Tibial nerve (tissue), 4 donors: Measurements from ENCODE around the gene OSBPL8.

ENCODE experiments used
- CTCF ChIP-seq, 5 experiments: fragments of 200-600 bp in 3 of 5; fragments of 450-650 bp in 2 of 5; sonication (generic) in 3 of 5; IDR thresholded peaks; one replicate each; pipeline ENCODE4 v1.5.1; 2016 to 2019; ENCODE audit warnings: antibody characterized with exemption in 5 of 5, mild to moderate bottlenecking in 3 of 5, moderate library complexity in 2 of 5
- EP300 ChIP-seq, 2 donors: sonication (generic); formaldehyde crosslinking; IDR thresholded peaks; one replicate each; pipeline ENCODE4 v1.6.1; 2017; ENCODE audit warnings: antibody characterized with exemption in 2 of 2, mild to moderate bottlenecking in 1 of 2

DNA sequence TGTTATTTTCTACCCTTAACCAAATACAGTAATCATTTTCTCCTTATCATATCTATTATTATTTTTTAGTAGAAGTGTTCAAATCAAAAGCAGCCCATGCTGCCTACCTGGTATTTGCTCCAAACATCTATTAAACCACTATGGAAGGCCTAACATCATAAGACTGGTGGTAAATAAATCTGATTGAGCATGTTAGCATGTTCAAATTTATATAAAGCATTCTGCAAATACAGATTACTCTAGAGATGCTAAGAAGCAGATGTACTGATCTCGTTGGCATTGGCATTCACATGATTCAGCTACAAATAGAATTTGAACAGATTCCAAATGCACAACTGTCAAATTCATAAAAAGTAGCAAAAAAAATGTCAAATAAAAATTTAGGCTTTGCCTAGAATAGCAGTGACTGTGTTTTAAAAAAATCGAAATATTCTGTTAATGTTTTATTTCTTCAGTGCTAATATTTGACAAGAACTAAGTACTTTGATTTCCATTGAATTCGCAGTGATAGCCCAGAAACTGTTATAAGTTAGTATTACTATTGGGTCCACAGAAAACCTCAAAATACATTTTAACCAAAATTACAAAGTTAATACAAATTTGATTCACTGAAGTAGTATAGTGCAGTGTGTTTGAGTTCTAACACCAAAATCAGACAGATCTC lies 9.4 kb upstream of the OSBPL8 start:
- TF ChIP-seq EP300 (IDR thresholded peaks at IDR 0.05) (no peak), CTCF (IDR thresholded peaks at IDR 0.05) (no peak)
